HG03139 (cell line): ENCODE measurements around the gene MFAP5.
"Not testable (repeated sequence)": the region's sequence is repeated elsewhere in the genome, so short reads cannot be mapped to it uniquely, and the experiment has no call there.

Experiments used
- ATAC-seq: cut with Tn5 transposase; IDR thresholded peaks from one replicate; pipeline ENCODE4 v1.9.1; 2021; ENCODE audit not compliant: unreplicated experiment

The MFAP5 gene

GRCh38 chr12:8676651-8677050, 14.0 kb upstream of the MFAP5 start:
- ATAC-seq, result no peak

GRCh38 chr12:8675591-8676036, 13.0 kb upstream of the MFAP5 start:
- no peak for ATAC-seq

- ATAC-seq, result no peak
Measured at GRCh38 chr12:8672381-8672780, 9.8 kb upstream of the MFAP5 start.

- ATAC-seq, result no peak
Measured at GRCh38 chr12:8668441-8668840, 5.8 kb upstream of the MFAP5 start.

GRCh38 chr12:8667270-8667669, 4.6 kb upstream of the MFAP5 start:
- no peak for ATAC-seq

- ATAC-seq, result no peak
Measured at GRCh38 chr12:8665759-8666158, 3.1 kb upstream of the MFAP5 start.

- no peak for ATAC-seq
Measured at GRCh38 chr12:8664228-8664913, 1.7 kb upstream of the MFAP5 start.

GRCh38 chr12:8661751-8662150, 875 bp downstream of the MFAP5 start:
- no peak for ATAC-seq

- no peak for ATAC-seq
Measured at GRCh38 chr12:8661016-8661415, 1.6 kb downstream of the MFAP5 start.

GRCh38 chr12:8658346-8658745, 4.3 kb downstream of the MFAP5 start:
- ATAC-seq, result no peak

- no peak for ATAC-seq
Measured at GRCh38 chr12:8655421-8655820, 7.2 kb downstream of the MFAP5 start.

- ATAC-seq, result peak; percentile 59
Measured at GRCh38 chr12:8648576-8649205, 13.9 kb downstream of the MFAP5 start.

- ATAC-seq, result no peak
Measured at GRCh38 chr12:8647968-8648367, 14.7 kb downstream of the MFAP5 start.

GRCh38 chr12:8644345-8645248, 18.0 kb downstream of the MFAP5 start:
- ATAC-seq, result peak; percentile 52

GRCh38 chr12:8642775-8643174, 19.9 kb downstream of the MFAP5 start:
- ATAC-seq, result no peak

GRCh38 chr12:8639936-8640335, 22.7 kb downstream of the MFAP5 start:
- no peak for ATAC-seq

- no peak for ATAC-seq
Measured at GRCh38 chr12:8638951-8639350, 23.7 kb downstream of the MFAP5 start.

- ATAC-seq, result no peak
Measured at GRCh38 chr12:8637666-8638065, 25.0 kb downstream of the MFAP5 start.

- no peak for ATAC-seq
Measured at GRCh38 chr12:8637244-8637643, 25.4 kb downstream of the MFAP5 start.

- no peak for ATAC-seq
Measured at GRCh38 chr12:8636581-8636980, 26.0 kb downstream of the MFAP5 start.

GRCh38 chr12:8636007-8636346, 26.6 kb downstream of the MFAP5 start:
- not testable (repeated sequence) for ATAC-seq
